Measurements from ENCODE around the gene CCND3. TPM values are rescaled to one million over a fixed set of nuclear protein-coding genes. Genes with fewer than 3 reads are reported as not detected.
A peak's percentile ranks its signal among the peaks of the same experiment; 100 is the strongest.

The CCND3 gene
- total RNA-seq, 1 donor from 2014 or later = 91.2 TPM

- Mint-ChIP-seq H3K27ac (ENCODE audit: unreplicated experiment) (peak overlapping the region; percentile 51), H3K4me1 (ENCODE audit: unreplicated experiment) (peaks cover 37% of the 10 kb centered on the region), H3K27me3 (ENCODE audit: unreplicated experiment) (no peaks in the 10 kb centered on the region), H3K36me3 (ENCODE audit: unreplicated experiment) (peaks cover 3% of the 10 kb centered on the region), H3K9me3 (ENCODE audit: unreplicated experiment) (no peaks in the 10 kb centered on the region), H3K4me3 (ENCODE audit: unreplicated experiment) (peak overlapping the region; percentile 81)
- no peak for DNase-seq (ENCODE audit: extremely low spot score, unreplicated experiment)
- TF ChIP-seq CTCF (IDR thresholded peaks at IDR 0.05) = no peak
Observed at GRCh38 chr6:41939848-41940758, 1.5 kb downstream of the CCND3 start.

- H3K27ac Mint-ChIP-seq (ENCODE audit: unreplicated experiment) = peak overlapping the region; percentile 51
- DNase-seq (ENCODE audit: extremely low spot score, unreplicated experiment) = no peak
- no peak for TF ChIP-seq CTCF (IDR thresholded peaks at IDR 0.05)
Observed at GRCh38 chr6:41939176-41939847, 2.3 kb downstream of the CCND3 start.

GRCh38 chr6:41938590-41939175, 2.9 kb downstream of the CCND3 start:
- H3K27me3 Mint-ChIP-seq (ENCODE audit: unreplicated experiment) = no peaks in the 10 kb centered on the region
- peak overlapping the region; percentile 51 for H3K27ac Mint-ChIP-seq (ENCODE audit: unreplicated experiment)
- no peaks in the 10 kb centered on the region for H3K9me3 Mint-ChIP-seq (ENCODE audit: unreplicated experiment)
- H3K4me1 Mint-ChIP-seq (ENCODE audit: unreplicated experiment) = peaks cover 37% of the 10 kb centered on the region
- H3K4me3 Mint-ChIP-seq (ENCODE audit: unreplicated experiment) = no peak overlapping the region
- H3K36me3 Mint-ChIP-seq (ENCODE audit: unreplicated experiment) = peaks cover 8% of the 10 kb centered on the region
- TF ChIP-seq CTCF (IDR thresholded peaks at IDR 0.05) = no peak
- no peak for DNase-seq (ENCODE audit: extremely low spot score, unreplicated experiment)

More at GRCh38 chr6:41939176-41939847, 2.3 kb downstream of the CCND3 start:
- peak overlapping the region; percentile 81 for H3K4me3 Mint-ChIP-seq (ENCODE audit: unreplicated experiment)
- no peaks in the 10 kb centered on the region for H3K9me3 Mint-ChIP-seq (ENCODE audit: unreplicated experiment)
- peaks cover 37% of the 10 kb centered on the region for H3K4me1 Mint-ChIP-seq (ENCODE audit: unreplicated experiment)
- peaks cover 7% of the 10 kb centered on the region for H3K36me3 Mint-ChIP-seq (ENCODE audit: unreplicated experiment)
- H3K27me3 Mint-ChIP-seq (ENCODE audit: unreplicated experiment) = no peaks in the 10 kb centered on the region

GRCh38 chr6:41937861-41938574, 3.6 kb downstream of the CCND3 start:
- Mint-ChIP-seq H3K27ac (ENCODE audit: unreplicated experiment) (peak overlapping the region; percentile 34), H3K27me3 (ENCODE audit: unreplicated experiment) (no peaks in the 10 kb centered on the region)

More at GRCh38 chr6:41937861-41938574, 3.6 kb downstream of the CCND3 start:
- Mint-ChIP-seq H3K9me3 (ENCODE audit: unreplicated experiment) (no peaks in the 10 kb centered on the region), H3K4me1 (ENCODE audit: unreplicated experiment) (peaks cover 37% of the 10 kb centered on the region), H3K36me3 (ENCODE audit: unreplicated experiment) (peaks cover 10% of the 10 kb centered on the region), H3K4me3 (ENCODE audit: unreplicated experiment) (no peak overlapping the region)
- no peak for TF ChIP-seq CTCF (IDR thresholded peaks at IDR 0.05)
- no peak for DNase-seq (ENCODE audit: extremely low spot score, unreplicated experiment)
